HCT116 (cell line): ENCODE results near the gene PYGB. TPM values are rescaled to one million over a fixed set of nuclear protein-coding genes. Genes with fewer than 3 reads are reported as not detected.

ENCODE experiments used
- ATAC-seq: fragments of 200-7000 bp; cut with Tn5 transposase; 2 replicates; pipeline ENCODE4 v1.9.1; 2020; ENCODE audit warnings: mild to moderate bottlenecking, moderate library complexity
- BruUV-seq: library from RNA; stranded (reverse); fragments of 400-500 nt; replicated peaks from 2 replicates; lab custom pipeline; 2021; lab: Mats Ljungman, UMichigan
- CTCF ChIA-PET: fragments of 300-600 bp; sonication (Branson Sonifier 250); formaldehyde crosslinking; loops from one replicate; lab custom pipeline; 2021; ENCODE audit warnings: antibody characterized with exemption; lab: Charles Lee
- POLR2A ChIA-PET: fragments of 300-600, 350-600 bp; sonication (Branson Sonifier 250); formaldehyde crosslinking; loops from one replicate; lab custom pipeline; 2021; ENCODE audit warnings: antibody characterized with exemption; lab: Charles Lee
- RAD21 ChIA-PET, 2 experiments: fragments of 300-600 bp; sonication (Branson Sonifier 250); formaldehyde crosslinking; loops; one replicate each; lab custom pipeline; 2023; ENCODE audit warnings: low total read pairs in 2 of 2; ENCODE audit not compliant: uncharacterized antibody in 2 of 2, unreplicated experiment in 2 of 2, low non-redundant PET in 1 of 2; lab: Charles Lee
- DNase-seq: peaks from one replicate; pipeline ENCODE4 v3.0.0-alpha.2; 2010; ENCODE audit warnings: low read depth, low spot score
- H2AFZ ChIP-seq: fragments of 200-600 bp; shearing (Covaris generic), sonication (generic); 2 replicates; pipeline ENCODE4 v1.6.1; 2017; ENCODE audit warnings: low read depth, mixed run types, mixed read lengths, antibody characterized with exemption, low read length; ENCODE audit not compliant: poor library complexity, severe bottlenecking
- H3K27ac ChIP-seq: 2 replicates; pipeline ENCODE4 v1.5.1; 2012; ENCODE audit warnings: low read depth, low read length
- H3K27me3 ChIP-seq: fragments of 200-600 bp; sonication (generic); 2 replicates; pipeline ENCODE4 v1.6.1; 2016; ENCODE audit warnings: mixed run types, low read length, mixed read lengths; ENCODE audit not compliant: insufficient read depth
- H3K36me3 ChIP-seq, 2 experiments: fragments of 200-500 bp in 1 of 2; fragments of 200-600 bp in 1 of 2; sonication (Bioruptor generic) in 1 of 2; sonication (generic) in 1 of 2; 2 replicates each; pipeline versions ENCODE4 v1.5.1 to v1.6.1; 2014 to 2016; ENCODE audit warnings: low read length in 2 of 2, inconsistent platforms in 1 of 2, mixed read lengths in 1 of 2, mixed run types in 1 of 2; ENCODE audit not compliant: insufficient read depth in 2 of 2, control insufficient read depth in 1 of 2
- H3K4me1 ChIP-seq, 2 experiments: fragments of 200-600 bp in 1 of 2; sonication (generic) in 1 of 2; 2 replicates each; pipeline versions ENCODE4 v1.5.1 to v1.6.1; 2012 to 2017; ENCODE audit warnings: low read length in 2 of 2, inconsistent platforms in 1 of 2, mild to moderate bottlenecking in 1 of 2, mixed read lengths in 1 of 2, mixed run types in 1 of 2, moderate library complexity in 1 of 2; ENCODE audit not compliant: insufficient read depth in 2 of 2, control insufficient read depth in 1 of 2
- H3K4me2 ChIP-seq: fragments of 200-600 bp; sonication (generic); 2 replicates; pipeline ENCODE4 v1.6.1; 2017; ENCODE audit warnings: mixed run types, low read length, mixed read lengths
- H3K4me3 ChIP-seq, 2 experiments: fragments of 200-600 bp in 1 of 2; sonication (generic) in 1 of 2; replicated peaks in 1 of 2; 2 replicates each; pipeline ENCODE4 v1.5.1; 2011 to 2016; ENCODE audit warnings: low read length in 2 of 2, control low read depth in 1 of 2, low read depth in 1 of 2, mild to moderate bottlenecking in 1 of 2, mixed read lengths in 1 of 2, mixed run types in 1 of 2
- H3K79me2 ChIP-seq: fragments of 200-600 bp; sonication (generic); 2 replicates; pipeline ENCODE4 v1.6.1; 2017; ENCODE audit warnings: mild to moderate bottlenecking, mixed run types, low read length, moderate library complexity, mixed read lengths; ENCODE audit not compliant: insufficient read depth
- H3K9ac ChIP-seq: fragments of 200-600 bp; sonication (generic); 2 replicates; pipeline ENCODE4 v1.6.1; 2016; ENCODE audit warnings: low read length, mixed read lengths
- H3K9me2 ChIP-seq: fragments of 200-600 bp; sonication (generic), shearing (Covaris generic); 2 replicates; pipeline ENCODE4 v1.6.1; 2017; ENCODE audit warnings: mixed run types, mild to moderate bottlenecking, moderate library complexity; ENCODE audit not compliant: insufficient read depth
- H3K9me3 ChIP-seq, 2 experiments: fragments of 200-500 bp in 1 of 2; fragments of 200-600 bp in 1 of 2; sonication (Bioruptor generic) in 1 of 2; sonication (generic) in 1 of 2; 2 replicates each; pipeline ENCODE4 v1.6.1; 2014 to 2017; ENCODE audit warnings: low read length in 2 of 2, mixed read lengths in 2 of 2, inconsistent platforms in 1 of 2, low read depth in 1 of 2, mild to moderate bottlenecking in 1 of 2, mixed run types in 1 of 2, moderate library complexity in 1 of 2; ENCODE audit not compliant: control insufficient read depth in 1 of 2, insufficient read depth in 1 of 2
- H4K20me1 ChIP-seq: fragments of 200-600 bp; sonication (generic), shearing (Covaris generic); 2 replicates; pipeline ENCODE4 v1.6.1; 2017; ENCODE audit warnings: mixed run types, mild to moderate bottlenecking, moderate library complexity; ENCODE audit not compliant: insufficient read depth
- CBX3 ChIP-seq: IDR thresholded peaks from 2 replicates; pipeline ENCODE4 v1.6.1; 2012; ENCODE audit warnings: low read depth
- CEBPB ChIP-seq: IDR thresholded peaks from 2 replicates; pipeline ENCODE4 v1.6.1; 2012; ENCODE audit warnings: low read depth
- CTCF ChIP-seq, 3 experiments: fragments of 200-600 bp in 1 of 3; sonication (generic) in 1 of 3; IDR thresholded peaks in 2 of 3; conservative IDR thresholded peaks in 1 of 3; 2 replicates each; pipeline ENCODE4 v1.5.1; 2012 to 2017; ENCODE audit warnings: low read depth in 2 of 3, low read length in 2 of 3, antibody characterized with exemption in 1 of 3, borderline replicate concordance in 1 of 3, control low read depth in 1 of 3, mild to moderate bottlenecking in 1 of 3, mixed read lengths in 1 of 3, mixed run types in 1 of 3, moderate library complexity in 1 of 3; ENCODE audit not compliant: insufficient read depth in 1 of 3
- EGR1 ChIP-seq: IDR thresholded peaks from 2 replicates; pipeline ENCODE4 v1.6.1; 2012; ENCODE audit warnings: low read depth
- EZH2 ChIP-seq: fragments of 200-600 bp; sonication (generic); IDR thresholded peaks from 2 replicates; pipeline ENCODE4 v1.6.1; 2017; ENCODE audit warnings: antibody characterized with exemption, mixed run types
- EZH2phosphoT487 ChIP-seq: fragments of 200-600 bp; IDR thresholded peaks from 2 replicates; pipeline ENCODE4 v1.6.1; 2018; ENCODE audit warnings: antibody characterized with exemption, borderline replicate concordance
- FOSL1 ChIP-seq: IDR thresholded peaks from 2 replicates; pipeline ENCODE4 v1.6.1; 2012; ENCODE audit warnings: low read depth
- JUND ChIP-seq: IDR thresholded peaks from 2 replicates; pipeline ENCODE4 v1.6.1; 2012
- MAX ChIP-seq: IDR thresholded peaks from 2 replicates; pipeline ENCODE4 v1.6.1; 2012
- POLR2A ChIP-seq: IDR thresholded peaks from 2 replicates; pipeline ENCODE4 v1.7.0; 2011; ENCODE audit warnings: borderline replicate concordance; ENCODE audit not compliant: insufficient read depth, insufficient read length; ENCODE audit errors: extremely low read depth
- POLR2AphosphoS5 ChIP-seq: IDR thresholded peaks from 2 replicates; pipeline ENCODE4 v1.6.1; 2011; ENCODE audit warnings: mild to moderate bottlenecking, low read depth, low read length, moderate library complexity
- RAD21 ChIP-seq: IDR thresholded peaks from 2 replicates; pipeline ENCODE4 v1.6.1; 2012; ENCODE audit warnings: low read depth, mild to moderate bottlenecking
- SIN3A ChIP-seq: IDR thresholded peaks from 2 replicates; pipeline ENCODE4 v1.6.1; 2012; ENCODE audit warnings: low read depth
- SRF ChIP-seq: IDR thresholded peaks from 2 replicates; pipeline ENCODE4 v1.6.1; 2012; ENCODE audit warnings: low read depth
- TCF7L2 ChIP-seq: IDR thresholded peaks from 2 replicates; pipeline ENCODE4 v1.7.0; 2011; ENCODE audit warnings: borderline replicate concordance, inconsistent platforms; ENCODE audit not compliant: insufficient read depth, insufficient read length; ENCODE audit errors: extremely low read depth
- YY1 ChIP-seq: IDR thresholded peaks from 2 replicates; pipeline ENCODE4 v1.6.1; 2011; ENCODE audit warnings: low read length, low read depth, moderate library complexity, mild to moderate bottlenecking; ENCODE audit not compliant: insufficient replicate concordance; ENCODE audit errors: extremely low read depth
- ZBTB33 ChIP-seq: IDR thresholded peaks from 2 replicates; pipeline ENCODE4 v1.6.1; 2011; ENCODE audit warnings: mild to moderate bottlenecking, low read length, moderate library complexity; ENCODE audit not compliant: insufficient replicate concordance; ENCODE audit errors: extremely low read depth
- ZFX ChIP-seq: fragments of 450-650 bp; IDR thresholded peaks from 2 replicates; pipeline ENCODE4 v1.6.1; 2017
- ZNF274 ChIP-seq: fragments of 200-500 bp; sonication (Bioruptor generic); IDR thresholded peaks from 2 replicates; pipeline ENCODE4 v1.6.1; 2014; ENCODE audit warnings: mild to moderate bottlenecking, low read depth, low read length, inconsistent platforms
- intact Hi-C: fragments of 100-400 bp; cut with micrococcal nuclease; formaldehyde crosslinking; loops from 2 replicates; pipeline ENCODE4 v1.10.0; 2022
- total RNA-seq: library from RNA; stranded (reverse); gene quantifications from one replicate; pipeline ENCODE4 v1.2.1, GENCODE V29; 2021; ENCODE audit not compliant: unreplicated experiment
- TF ChIP-seq, protein P1 (sequence below): IDR thresholded peaks from 2 replicates; pipeline ENCODE4 v1.6.1; 2012

The PYGB gene
- total RNA-seq, 1 experiment from 2014 or later = 87.8 TPM

- H3K4me3 ChIP-seq = peak overlapping the region; percentile 12 to 42
- peak; percentile 91 for ATAC-seq
- intact Hi-C loops = loop anchor here (1.0 kb wide), 1 partner anchor 14 kb away; no protein-coding TSS in a partner anchor
- peak; percentile 94 for DNase-seq
- no peaks in the 10 kb centered on the region for H4K20me1 ChIP-seq
- RAD21 ChIA-PET = no interaction called here
- H3K79me2 ChIP-seq = no peaks in the 10 kb centered on the region
- peak overlapping the region; percentile 60 for H3K27ac ChIP-seq
- H3K9me2 ChIP-seq = no peaks in the 10 kb centered on the region
- peaks cover 39 to 67% of the 10 kb centered on the region in 2 experiments for H3K4me1 ChIP-seq
- H3K27me3 ChIP-seq = no peaks in the 10 kb centered on the region
- H3K9ac ChIP-seq = peak overlapping the region; percentile 36
- CTCF ChIA-PET = interaction anchor here (2.3 kb wide), 1 partner anchor 9 kb away, joined by 14 read pairs; the partner anchor contains the start of gene PYGB
- H3K36me3 ChIP-seq = no peaks in the 10 kb centered on the region
- POLR2A ChIA-PET = interaction anchor here (1.3 to 1.9 kb wide), 2 partner anchors 10 to 12 kb away, joined by 4 to 9 read pairs; partner anchors contain the start of gene PYGB
- no TSS peak for BruUV-seq
- no peaks in the 10 kb centered on the region for H3K9me3 ChIP-seq
- peak overlapping the region; percentile 83 for H3K4me2 ChIP-seq
- peak overlapping the region; percentile 28 for H2AFZ ChIP-seq
- TF ChIP-seq FOSL1 = peak; percentile 98
- TF ChIP-seq EZH2phosphoT487 = no peak
- TF ChIP-seq ZFX = no peak
- peak; percentile 98 for TF ChIP-seq CEBPB
- TF ChIP-seq POLR2A = no peak
- peak; percentile 83; the same call in 1 of the 2 replicates for TF ChIP-seq CBX3
- no peak for TF ChIP-seq EZH2
- peak; percentile 59 for TF ChIP-seq TCF7L2
- no peak for TF ChIP-seq CTCF (IDR thresholded peaks at IDR 0.05 in 2 of 3, conservative IDR thresholded peaks at IDR 0.05 in 1 of 3; ENCODE audit: borderline replicate concordance in 1 of 3, insufficient read depth in 1 of 3, low read depth in 2 of 3, low read length in 2 of 3)
- TF ChIP-seq ZBTB33 = no peak
- 0 out of 2 replicates have a peak, but pooled peaks have one; percentile 44 for TF ChIP-seq EGR1
- TF ChIP-seq RAD21 = peak; percentile 30
- TF ChIP-seq SIN3A = peak; percentile 78
- peak; percentile 16 for TF ChIP-seq YY1
- peak; percentile 85 for TF ChIP-seq MAX
- peak; percentile 73 for TF ChIP-seq POLR2AphosphoS5
- no peak for TF ChIP-seq ZNF274
- TF ChIP-seq, protein P1, sequence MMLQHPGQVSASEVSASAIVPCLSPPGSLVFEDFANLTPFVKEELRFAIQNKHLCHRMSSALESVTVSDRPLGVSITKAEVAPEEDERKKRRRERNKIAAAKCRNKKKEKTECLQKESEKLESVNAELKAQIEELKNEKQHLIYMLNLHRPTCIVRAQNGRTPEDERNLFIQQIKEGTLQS = no peak; the same call in 1 of the 2 replicates
- TF ChIP-seq JUND = peak; percentile 99
- TF ChIP-seq SRF = peak; percentile 96
Measured at GRCh38 chr20:25237610-25238318, 10.1 kb upstream of the PYGB start.
